Breast epithelium (tissue), 4 donors: ENCODE data around the gene CASKIN2. TPM values are rescaled to one million over a fixed set of nuclear protein-coding genes. Genes with fewer than 3 reads are reported as not detected.

Source experiments
- DNase-seq, 2 donors: peaks; one replicate each; pipeline ENCODE4 v3.0.0-alpha.2; 2019; ENCODE audit warnings: low spot score in 2 of 2
- H3K27ac ChIP-seq, 2 donors: fragments of 200-600 bp; sonication (generic) in 1 of 2; one replicate each; pipeline ENCODE4 v1.5.1; 2016 to 2019; ENCODE audit warnings: mild to moderate bottlenecking in 1 of 2
- H3K27me3 ChIP-seq, 2 donors: fragments of 200-600 bp; sonication (generic) in 1 of 2; one replicate each; pipeline versions ENCODE4 v1.5.1 to v1.6.0; 2017 to 2019; ENCODE audit warnings: control low read depth in 1 of 2, mild to moderate bottlenecking in 1 of 2
- H3K36me3 ChIP-seq: fragments of 200-600 bp; one replicate; pipeline ENCODE4 v1.5.1; 2019
- H3K4me1 ChIP-seq, 2 donors: fragments of 200-600 bp; sonication (generic); one replicate each; pipeline ENCODE4 v1.5.1; 2016 to 2019; ENCODE audit warnings: control low read depth in 1 of 2
- H3K4me3 ChIP-seq, 3 donors: fragments of 200-600 bp; sonication (generic); 1 replicate in 2 of 3; 2 replicates in 1 of 3; pipeline ENCODE4 v1.5.1; 2016 to 2019; ENCODE audit warnings: mild to moderate bottlenecking in 3 of 3, moderate library complexity in 2 of 3
- H3K9me3 ChIP-seq, 2 donors: fragments of 200-600 bp; sonication (generic) in 1 of 2; one replicate each; pipeline ENCODE4 v1.5.1; 2016 to 2019; ENCODE audit warnings: control low read depth in 1 of 2
- CTCF ChIP-seq, 3 donors: fragments of 450-650 bp; IDR thresholded peaks; one replicate each; pipeline ENCODE4 v1.5.1; 2016 to 2017; ENCODE audit warnings: antibody characterized with exemption in 3 of 3, mild to moderate bottlenecking in 3 of 3, moderate library complexity in 3 of 3
- POLR2A ChIP-seq: fragments of 450-650 bp; IDR thresholded peaks from one replicate; pipeline ENCODE4 v1.6.1; 2016; ENCODE audit warnings: antibody characterized with exemption, mild to moderate bottlenecking, moderate library complexity
- POLR2AphosphoS5 ChIP-seq, 3 donors: sonication (generic); formaldehyde crosslinking; IDR thresholded peaks; one replicate each; pipeline ENCODE4 v1.6.1; 2017; ENCODE audit warnings: antibody characterized with exemption in 3 of 3
- intact Hi-C: fragments of 100-400 bp; cut with DNase I; formaldehyde crosslinking; loops from one replicate; pipeline ENCODE4 v1.15.1; 2023; ENCODE audit warnings: low total_unique reads
- total RNA-seq, 3 donors: library from RNA; depleted of rRNA; stranded (reverse); fragments of >200 nt; gene quantifications; one replicate each; pipeline ENCODE4 v1.1.0, GENCODE V29; 2016

The CASKIN2 gene
- total RNA-seq, 3 donors from 2014 or later: 10.0 to 23.3 (median 14.6) TPM

- TF ChIP-seq POLR2A: no peak
- TF ChIP-seq POLR2AphosphoS5 (IDR thresholded peaks at IDR 0.05): no peak
- no peak for TF ChIP-seq CTCF (IDR thresholded peaks at IDR 0.05)
- Histone ChIP-seq H3K27me3 (no peaks in the 10 kb centered on the region), H3K4me3 (peak overlapping the region; percentile 89 to 94 (median 91)), H3K27ac (peak overlapping the region; percentile 92 to 95), H3K9me3 (no peaks in the 10 kb centered on the region), H3K4me1 (peaks cover 8 to 28% of the 10 kb centered on the region in 2 donors), H3K36me3 (no peaks in the 10 kb centered on the region)
- intact Hi-C loops: no loop called here
- DNase-seq: no peak
Observed at GRCh38 chr17:75514919-75515495, 330 bp downstream of the CASKIN2 start.

DNA sequence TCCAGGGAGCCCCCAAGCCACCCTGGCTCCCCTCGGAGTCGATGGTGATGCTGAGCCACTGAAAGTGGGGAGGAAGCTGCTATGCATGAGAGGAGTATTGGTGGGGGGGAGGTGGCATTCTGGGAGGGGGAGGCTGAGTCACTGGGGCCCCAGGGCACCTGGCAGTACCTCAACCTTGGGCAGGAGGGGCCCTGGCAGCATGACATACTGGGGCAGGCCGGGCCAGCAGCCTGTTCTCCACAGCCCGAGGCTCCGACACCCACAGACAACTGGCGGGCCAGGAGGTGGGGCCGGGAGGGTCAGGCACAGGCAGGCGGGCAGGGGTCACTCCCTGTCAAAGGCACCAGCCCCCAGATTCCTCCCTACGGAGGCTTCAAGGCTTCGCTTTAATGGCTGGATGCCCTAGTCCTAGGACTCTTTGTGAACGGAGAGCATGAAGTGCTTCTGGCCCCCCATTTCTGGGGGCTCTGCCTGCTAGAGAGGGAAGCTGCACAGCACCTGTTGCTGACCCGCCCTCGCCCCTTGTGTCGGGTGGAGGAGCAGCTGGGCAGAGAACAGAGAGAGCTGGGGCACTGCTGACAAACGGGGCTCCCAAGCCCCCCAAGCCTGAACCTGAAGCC lies 928 bp downstream of the CASKIN2 start:
- Histone ChIP-seq H3K36me3 (no peaks in the 10 kb centered on the region), H3K4me3 (peak overlapping the region; percentile 89 to 94 (median 91)), H3K4me1 (peaks cover 8 to 28% of the 10 kb centered on the region in 2 donors), H3K27ac (peak overlapping the region; percentile 92 to 95), H3K9me3 (no peaks in the 10 kb centered on the region), H3K27me3 (no peaks in the 10 kb centered on the region)
- DNase-seq: peak; percentile 73 to 89
- intact Hi-C loops: no loop called here
- TF ChIP-seq POLR2AphosphoS5 (IDR thresholded peaks at IDR 0.05): peak in 1 of 3 donors; percentile 20
- TF ChIP-seq POLR2A: no peak

GRCh38 chr17:75513641-75514000 lies 1.7 kb downstream of the CASKIN2 start:
- Histone ChIP-seq H3K27me3 (no peaks in the 10 kb centered on the region), H3K27ac (peak overlapping the region; percentile 92 to 95), H3K9me3 (no peaks in the 10 kb centered on the region), H3K4me1 (peaks cover 8 to 28% of the 10 kb centered on the region in 2 donors), H3K4me3 (peak overlapping the region; percentile 89 to 94 (median 91)), H3K36me3 (no peaks in the 10 kb centered on the region)
- intact Hi-C loops: no loop called here
- no peak for DNase-seq
- TF ChIP-seq POLR2A (no peak), POLR2AphosphoS5 (IDR thresholded peaks at IDR 0.05) (no peak), CTCF (IDR thresholded peaks at IDR 0.05) (no peak)

GRCh38 chr17:75512926-75513640 lies 2.3 kb downstream of the CASKIN2 start:
- Histone ChIP-seq H3K4me1 (peaks cover 8 to 28% of the 10 kb centered on the region in 2 donors), H3K27ac (peak overlapping the region; percentile 92 to 95), H3K4me3 (peak overlapping the region; percentile 89 to 94 (median 91)), H3K9me3 (no peaks in the 10 kb centered on the region), H3K36me3 (no peaks in the 10 kb centered on the region), H3K27me3 (no peaks in the 10 kb centered on the region)
- TF ChIP-seq POLR2A (no peak), CTCF (IDR thresholded peaks at IDR 0.05) (no peak), POLR2AphosphoS5 (IDR thresholded peaks at IDR 0.05) (no peak)
- no peak for DNase-seq
- intact Hi-C loops: no loop called here

- Histone ChIP-seq H3K36me3 (no peaks in the 10 kb centered on the region), H3K9me3 (no peaks in the 10 kb centered on the region), H3K4me3 (peak overlapping the region in 2 of 3 donors; percentile 91 to 94), H3K27ac (peak overlapping the region; percentile 40 to 95), H3K4me1 (peaks cover 4 to 23% of the 10 kb centered on the region in 2 donors), H3K27me3 (no peaks in the 10 kb centered on the region)
- TF ChIP-seq CTCF (IDR thresholded peaks at IDR 0.05) (no peak), POLR2AphosphoS5 (IDR thresholded peaks at IDR 0.05) (peak in 1 of 3 donors; percentile 16)
- no peak for DNase-seq
- intact Hi-C loops: no loop called here
Observed at GRCh38 chr17:75511610-75512575, 3.4 kb downstream of the CASKIN2 start.
